NCI-H82 (cell line): ENCODE measurements around the gene BNC2.

ENCODE experiments used
- DNase-seq: peaks from one replicate; lab custom pipeline; 2025; lab: John Stamatoyannopoulos, UW

The BNC2 gene

DNA sequence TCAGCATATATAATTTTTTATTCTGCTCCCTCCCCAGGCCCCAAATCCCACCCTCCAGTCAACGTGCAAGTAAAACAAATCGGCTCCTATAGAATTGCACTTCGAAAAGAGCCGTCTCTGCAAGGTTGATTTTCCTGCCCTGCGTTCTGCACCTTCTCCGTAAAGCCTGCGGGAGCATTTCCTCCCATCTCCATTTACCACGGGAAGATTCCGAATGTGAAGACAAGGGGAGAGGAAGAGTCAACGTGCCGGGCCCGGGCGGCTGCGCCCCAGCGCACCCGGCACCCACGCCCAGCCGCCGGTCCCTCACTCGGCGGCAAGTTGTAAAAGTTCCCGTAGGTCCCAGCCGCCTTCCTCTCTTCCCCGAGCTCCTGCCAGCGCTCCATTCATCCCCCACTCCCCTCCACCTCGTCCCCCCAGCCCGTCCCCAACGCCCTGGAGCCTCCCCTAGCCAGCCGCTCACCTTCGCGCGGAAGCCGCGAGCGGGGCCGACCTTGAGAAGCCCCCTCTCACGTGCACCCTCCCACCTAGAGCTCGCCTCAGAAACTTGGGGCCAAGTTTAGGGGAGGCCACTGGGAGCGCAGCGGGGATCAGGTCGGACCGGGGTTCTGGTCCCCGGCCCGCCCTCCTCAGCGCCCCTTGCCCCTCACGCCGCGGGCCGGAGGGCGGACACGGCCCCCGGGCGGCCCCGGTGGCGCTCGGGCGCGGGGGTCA is 431 bp downstream of the BNC2 start:
- DNase-seq: no peak

DNA sequence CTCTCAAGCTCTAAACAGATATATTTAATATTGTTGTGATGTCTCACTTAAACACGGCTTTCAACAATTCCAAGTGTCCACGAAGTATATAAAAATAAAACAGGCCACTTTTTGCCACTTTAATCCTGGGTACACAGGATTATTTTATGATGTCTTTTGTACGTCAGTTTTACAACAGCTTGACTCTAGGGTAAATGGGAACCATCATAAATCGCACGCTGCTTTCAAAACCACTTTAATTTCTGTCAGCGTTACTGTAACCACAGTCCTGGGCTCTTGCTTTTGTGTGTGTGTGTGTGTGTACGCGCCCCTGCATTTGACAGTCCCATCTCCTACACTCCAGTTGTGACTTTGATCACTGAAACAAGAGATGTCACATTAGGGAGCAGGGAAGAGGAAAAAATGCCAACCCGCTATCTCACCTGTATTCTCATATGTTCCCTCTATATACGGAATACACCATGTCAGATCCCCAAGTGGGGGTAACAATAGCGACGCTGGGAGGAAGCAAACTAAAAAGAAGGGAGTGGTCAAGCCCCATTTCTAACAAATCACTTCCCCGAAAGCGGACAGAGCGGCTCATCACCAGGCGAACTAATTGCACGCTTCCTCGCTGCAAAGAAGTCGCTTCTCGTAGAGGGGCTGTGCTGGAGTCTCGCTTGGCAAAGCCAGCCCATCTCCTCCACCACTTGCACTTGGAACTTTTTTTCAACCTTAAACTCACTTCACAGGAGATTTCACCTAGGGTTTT is 1.2 kb downstream of the BNC2 start:
- peak; percentile 23 for DNase-seq

DNA sequence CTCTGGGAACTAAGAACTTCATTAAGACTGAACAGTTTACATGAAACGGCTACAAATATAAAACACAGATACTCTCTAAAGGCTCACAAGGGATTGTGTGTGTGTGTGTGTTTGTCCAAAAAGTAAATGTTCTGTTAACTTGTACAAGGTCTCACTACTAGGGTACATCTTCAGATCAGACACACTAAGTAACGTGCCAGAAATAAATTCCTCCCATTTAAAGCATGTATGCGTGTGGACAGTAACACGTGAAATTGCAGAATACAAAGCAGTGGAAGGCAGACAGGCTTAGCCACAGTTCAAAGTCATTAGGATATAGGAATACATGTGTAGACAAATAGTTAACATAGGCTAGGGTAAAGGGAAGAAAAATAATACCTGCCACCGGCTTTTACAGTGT is 1.8 kb downstream of the BNC2 start:
- no peak for DNase-seq

DNA sequence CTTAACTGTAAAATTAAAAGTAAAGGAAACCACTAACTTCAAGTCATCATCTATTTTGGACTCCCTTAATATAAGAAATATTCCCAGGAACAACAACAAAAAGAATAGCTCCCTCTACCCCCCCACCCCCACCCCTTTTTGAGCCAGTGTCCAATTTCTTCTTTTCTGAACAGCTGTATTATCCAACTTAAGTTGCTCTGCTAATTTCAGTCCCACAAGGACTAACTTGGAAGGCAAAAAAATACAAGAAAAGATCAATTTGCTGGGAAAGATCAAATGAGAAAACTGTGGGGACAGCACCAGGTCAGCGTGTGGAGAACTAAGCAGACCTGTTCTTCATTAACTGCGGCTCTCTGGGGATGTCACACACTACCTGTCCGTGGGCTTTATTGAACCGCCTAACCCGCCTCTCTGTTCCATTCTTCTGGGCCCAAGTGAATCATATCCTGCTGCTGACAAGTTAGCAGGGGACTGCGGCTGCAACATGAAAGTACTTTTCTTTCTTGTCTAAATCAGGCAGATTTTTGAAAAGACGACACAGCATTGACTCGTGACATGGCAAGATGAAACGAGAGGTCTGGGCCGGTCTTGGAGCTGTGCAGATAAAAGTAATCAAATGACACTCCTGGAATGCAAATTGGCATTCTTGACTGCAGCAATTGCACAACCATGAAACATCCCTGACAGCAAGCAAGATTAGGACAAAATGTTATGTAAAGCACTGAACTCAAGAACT is 2.7 kb downstream of the BNC2 start:
- no peak for DNase-seq

DNA sequence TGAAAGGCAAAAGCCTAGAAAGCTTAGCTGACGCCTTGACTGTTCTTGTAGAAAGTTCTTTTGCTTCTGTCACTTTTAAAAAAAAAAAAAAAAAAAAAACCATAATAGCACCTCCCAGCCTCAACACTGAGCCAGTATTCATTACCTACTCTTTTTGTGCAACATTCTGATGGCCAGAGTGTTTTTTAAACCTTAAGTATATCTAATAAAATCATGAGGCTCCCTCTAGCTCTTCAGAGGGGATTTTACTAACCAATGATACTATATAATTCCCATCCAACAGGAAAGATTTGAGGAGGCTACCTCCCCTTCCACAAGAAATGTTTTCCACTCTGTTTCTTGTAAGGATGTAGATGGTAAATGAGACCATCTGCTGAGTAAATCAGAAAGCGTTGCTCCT is 3.9 kb downstream of the BNC2 start:
- no peak for DNase-seq

DNA sequence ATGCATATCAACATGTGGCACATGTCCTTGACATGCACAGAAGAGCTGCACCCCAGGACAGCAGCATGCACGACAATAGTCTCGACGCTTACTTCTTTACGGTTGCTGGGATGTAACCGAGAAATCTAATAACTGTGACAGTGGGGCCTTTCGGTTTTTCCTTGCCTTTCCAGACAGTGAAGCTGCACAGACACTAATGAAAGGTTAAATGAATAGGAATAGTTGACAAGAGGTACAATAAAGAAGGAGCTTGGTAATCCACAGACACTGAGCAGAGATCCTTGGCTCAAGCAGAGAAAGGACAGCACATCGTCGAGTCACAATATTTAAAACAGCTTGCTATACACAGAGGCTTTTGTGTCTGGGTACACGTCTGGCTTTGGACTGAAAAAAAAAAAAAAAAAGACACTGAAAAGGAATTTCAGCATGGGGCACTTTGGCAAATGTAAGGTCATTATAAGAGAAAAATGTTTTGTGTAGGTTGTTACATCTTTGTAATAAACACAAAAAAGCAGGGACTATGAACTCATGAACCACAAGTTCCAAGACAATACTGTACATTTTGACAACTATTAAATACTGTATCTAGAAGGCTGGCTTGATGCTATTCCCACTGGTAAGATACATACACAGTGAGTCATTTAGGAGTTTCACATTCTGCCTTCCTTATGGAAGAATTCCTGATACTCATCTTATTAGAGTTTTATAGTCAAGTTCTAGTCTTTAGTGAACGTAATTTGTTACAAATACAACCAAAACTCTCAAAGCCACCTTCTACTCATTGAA is 5.6 kb downstream of the BNC2 start:
- no peak for DNase-seq

DNA sequence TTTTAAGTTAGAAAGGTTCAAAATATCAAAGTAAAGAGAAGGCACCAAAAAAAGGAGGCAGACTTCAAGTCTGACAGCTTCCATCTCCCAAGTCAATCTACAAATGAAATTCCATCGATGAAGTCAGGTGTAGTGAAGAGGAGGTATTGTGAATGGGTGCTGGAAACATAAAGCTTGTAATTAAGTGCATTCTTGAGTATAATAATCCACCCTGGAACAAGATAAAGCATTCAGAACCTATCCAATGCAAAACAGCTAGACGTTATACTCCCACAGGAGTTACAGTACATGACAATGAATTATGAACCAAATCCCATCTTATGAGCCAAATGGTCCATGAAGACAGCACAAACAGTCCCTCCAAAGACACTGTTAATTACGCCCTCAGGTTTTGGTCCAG is 22.3 kb downstream of the BNC2 start:
- no peak for DNase-seq

DNA sequence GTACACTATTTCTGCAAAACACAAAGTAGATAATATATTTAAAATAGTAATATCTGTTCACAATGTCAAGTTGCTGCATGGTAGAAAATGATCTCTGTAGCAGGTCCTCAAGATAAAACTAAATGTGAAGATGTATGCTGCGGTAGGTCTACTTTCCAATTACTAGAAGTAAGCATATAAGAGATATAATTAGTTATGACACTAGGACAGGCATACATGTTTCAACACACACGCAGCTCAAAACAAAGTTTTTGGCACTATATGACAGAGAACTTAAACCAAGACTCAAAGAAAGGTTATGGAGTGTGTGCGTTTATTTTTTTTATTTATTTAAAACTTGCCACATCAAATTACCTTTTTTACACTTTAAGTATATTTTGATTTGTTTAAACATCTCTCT is 23.5 kb downstream of the BNC2 start:
- no peak for DNase-seq

DNA sequence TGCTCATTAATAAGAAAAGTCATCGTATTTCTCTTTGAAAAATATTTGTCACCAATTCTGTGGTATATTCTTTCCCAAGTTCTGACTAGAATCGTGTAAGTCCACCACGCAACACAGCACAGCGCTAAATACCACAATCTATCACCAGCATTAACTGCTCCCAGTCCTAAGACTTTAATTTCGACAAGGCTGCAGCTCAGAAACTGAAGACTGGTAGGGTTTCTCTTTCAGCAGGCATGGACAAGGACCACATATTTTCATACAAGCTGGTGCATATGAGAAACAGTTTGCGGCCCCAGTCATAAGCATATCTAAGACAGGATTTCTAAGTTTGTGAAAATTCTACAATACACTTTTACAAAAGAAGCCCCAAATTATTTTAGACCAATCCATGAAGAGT is 24.1 kb downstream of the BNC2 start:
- no peak for DNase-seq

DNA sequence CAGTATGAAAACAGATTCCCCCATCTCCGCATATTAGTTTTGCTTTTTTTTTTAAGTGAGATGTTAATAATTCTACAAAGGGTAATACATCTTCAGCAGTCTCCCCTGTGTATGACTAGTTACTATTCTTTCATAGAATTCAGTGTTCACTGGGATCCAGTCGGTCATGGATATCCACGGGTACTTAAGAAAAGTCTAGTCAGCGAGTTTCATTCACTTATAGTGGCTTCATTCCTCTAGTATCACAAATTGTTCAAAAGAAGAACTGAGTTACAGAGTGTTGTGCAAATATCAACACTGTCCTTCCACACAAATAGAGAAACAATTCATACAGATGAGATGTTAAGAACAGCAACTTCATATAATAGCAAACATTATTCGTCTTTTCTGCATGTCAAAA is 35.7 kb downstream of the BNC2 start:
- DNase-seq: no peak

DNA sequence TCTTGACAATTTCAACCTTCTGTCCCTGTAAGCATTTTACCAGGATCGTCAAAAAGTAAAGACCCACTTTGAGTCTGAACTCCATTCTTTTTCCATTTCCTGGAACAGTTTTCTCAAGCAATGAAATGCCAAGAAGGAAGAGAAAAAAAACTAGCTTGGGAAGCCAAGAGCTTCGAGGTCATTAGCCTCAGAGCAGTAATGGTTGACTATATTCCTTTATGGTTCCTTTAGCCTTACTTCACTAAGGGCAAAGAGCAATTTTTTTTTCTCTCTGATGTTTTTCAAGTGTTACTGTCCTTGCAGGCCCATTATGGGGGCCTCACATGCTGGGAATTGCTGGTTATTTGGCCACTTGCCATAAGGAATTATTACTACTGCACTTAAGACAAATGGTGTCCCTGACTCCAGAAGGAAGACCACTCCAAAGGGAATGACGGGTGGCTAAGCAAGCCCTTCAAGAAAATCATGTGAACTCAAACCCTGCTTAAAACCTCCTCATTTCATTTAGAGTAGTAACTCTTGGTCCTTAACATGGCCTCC is 37.1 kb downstream of the BNC2 start:
- no peak for DNase-seq

DNA sequence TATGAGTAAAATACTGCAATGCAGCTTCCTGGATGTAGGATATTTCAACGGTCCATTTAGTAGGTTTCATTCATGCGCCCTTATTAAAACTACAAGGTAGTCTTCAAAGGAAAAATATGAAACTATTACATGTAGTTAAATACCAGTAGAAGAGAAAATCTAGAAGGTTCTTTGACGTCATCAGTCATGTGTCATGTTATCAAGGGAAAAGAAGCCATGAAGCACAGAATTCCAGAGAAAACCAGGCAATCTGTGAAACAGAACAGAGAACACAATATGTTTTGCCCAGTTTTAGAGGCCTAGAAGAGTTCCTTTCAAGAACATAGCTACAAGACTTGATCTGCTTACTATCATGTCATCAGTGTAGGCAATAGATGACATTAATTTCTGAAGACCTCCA is 38.4 kb downstream of the BNC2 start:
- DNase-seq: no peak

DNA sequence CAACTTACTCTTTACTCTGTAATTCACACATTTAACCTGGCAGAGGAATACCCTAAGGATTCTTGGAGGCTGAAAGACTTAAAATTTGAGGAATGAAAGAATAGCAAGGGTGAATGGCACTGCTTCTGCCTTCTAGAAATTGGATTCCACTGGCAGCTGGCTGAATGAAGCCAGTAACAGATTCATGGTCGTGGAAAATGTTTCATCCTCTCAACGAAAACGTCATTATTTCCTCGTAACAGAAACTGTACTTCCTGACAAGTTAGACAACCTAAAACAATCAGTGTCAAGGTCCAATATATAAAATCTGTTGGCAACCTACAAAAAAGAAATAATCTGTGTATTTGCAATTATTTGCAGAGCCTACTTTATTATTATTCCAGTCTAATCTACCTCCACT is 39.7 kb downstream of the BNC2 start:
- DNase-seq: no peak

DNA sequence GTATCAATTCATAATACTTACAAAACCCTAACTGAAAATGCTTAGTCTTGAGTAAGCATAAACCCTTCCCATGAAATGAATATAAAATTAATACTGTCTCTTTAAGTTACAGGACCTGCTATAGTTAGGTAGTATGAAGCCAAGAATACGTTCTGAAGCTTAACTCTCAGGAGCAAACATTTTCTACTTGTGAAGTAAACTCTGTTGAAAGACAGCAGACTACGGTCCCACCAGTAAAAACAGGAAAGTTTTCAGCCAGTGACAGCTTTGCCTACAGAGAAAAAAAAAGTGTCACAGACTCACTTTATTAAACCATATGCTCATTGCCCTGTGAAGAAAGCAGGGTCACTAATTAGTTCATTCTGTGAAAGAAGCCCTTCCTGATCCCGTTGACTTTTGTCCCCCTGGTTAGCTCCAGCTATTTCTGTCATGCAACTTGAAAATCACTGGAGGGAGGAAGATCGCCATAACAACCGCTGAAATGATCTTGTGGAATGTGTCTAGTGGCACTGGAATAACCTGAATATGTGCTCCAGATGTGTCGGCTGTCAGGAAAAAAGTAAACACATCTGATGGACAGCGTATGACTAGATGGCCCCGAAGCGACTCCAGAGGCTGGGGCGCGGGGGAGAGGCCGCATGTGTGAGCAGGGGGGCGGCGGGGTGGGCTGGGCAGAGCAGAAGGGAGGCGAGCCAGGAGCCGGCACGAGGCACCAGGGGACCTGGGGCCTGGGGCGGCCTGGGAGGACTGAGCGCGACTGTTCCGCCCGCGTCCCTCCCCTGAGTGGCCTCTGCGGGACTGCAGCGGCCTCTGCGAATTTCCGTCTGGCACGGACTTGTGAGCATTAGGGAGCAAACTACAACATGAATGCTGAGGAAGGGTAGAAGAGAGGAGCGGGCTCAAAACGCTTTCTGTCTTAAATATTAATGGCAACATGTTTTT is 41.9 kb downstream of the BNC2 start:
- DNase-seq: no peak

DNA sequence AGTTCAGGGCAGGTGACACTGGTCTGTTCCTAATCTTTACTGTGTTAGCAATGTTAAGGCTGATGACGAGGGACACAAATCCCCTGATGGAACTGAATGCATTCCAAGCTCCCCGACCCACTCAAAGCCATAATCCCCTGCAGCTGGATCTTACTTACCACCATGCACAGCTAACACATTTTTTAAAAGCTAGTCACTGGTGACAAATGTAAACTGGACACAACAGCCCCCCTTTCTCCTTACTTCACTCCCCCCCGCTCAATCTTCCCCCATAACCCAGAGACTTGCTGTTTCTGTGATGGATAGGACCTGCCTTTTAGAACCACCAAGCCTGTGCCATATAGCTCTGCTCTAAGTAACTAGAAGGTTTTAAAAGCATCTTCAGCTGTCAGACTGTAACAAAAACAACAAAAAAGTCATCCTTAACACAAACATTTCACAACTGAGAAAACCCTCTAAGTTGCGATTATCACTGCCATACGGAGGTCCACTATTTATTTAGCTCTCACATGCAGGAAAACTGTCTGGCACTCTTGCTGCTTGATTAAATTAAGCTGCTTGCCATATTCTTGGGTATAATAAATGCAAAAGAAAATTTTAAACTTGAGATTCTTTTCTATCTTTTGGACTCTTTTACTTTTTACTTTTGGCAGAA is 44.4 kb downstream of the BNC2 start:
- DNase-seq: peak; percentile 76

DNA sequence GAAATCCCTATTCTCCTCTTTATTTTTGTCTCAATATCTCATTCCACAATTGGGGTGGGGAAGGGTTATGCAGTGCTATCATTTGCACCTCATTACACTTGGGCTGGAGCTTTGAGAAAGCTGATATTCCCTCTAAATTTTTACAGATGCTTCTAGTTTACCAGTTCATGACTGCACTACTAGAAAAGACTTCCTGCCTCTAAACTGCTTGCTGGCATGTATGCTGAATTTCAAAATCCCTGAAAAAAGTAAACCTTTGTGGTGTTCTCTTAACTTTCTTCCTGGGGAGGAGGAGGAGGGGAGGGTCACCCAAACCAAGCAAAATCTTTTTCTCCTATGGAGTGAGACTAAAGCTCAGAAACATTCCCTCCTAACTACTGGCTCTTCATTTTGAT is 45.1 kb downstream of the BNC2 start:
- no peak for DNase-seq

DNA sequence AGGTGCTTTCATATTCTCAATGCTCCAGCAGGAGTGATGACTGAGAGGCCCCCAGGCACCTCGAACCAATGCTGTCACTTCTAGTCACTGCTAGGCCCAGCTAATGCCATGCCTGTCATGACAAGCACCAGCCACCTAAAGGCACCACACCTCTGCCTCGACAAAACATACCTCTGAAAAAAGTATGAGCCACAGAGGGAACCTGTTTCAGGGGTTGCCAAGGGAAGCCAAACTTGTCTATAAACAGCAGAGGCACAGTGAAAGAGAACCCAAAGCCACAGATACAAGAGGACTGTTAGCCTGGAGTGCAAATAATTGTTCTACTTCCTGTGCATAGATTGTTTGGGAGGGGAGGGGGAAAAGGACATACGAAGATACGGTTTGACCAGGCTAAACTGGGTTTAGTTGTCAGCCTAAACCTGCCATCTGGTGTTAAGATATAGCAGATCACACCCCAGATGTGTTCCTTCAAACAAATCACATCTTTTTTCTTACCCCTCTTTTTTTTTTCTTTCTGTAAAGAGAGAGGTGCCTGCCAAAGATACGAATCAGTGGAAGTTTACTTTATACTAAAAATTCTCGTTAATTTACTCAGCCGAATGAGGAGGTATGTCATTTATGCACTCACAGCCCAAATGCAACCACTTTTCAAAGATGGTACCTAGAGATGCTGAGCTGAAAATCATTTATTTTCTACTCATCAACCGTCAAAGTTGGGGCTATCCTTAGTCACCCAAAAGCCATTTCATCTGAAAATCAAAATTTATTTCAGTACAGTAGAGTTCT is 45.7 kb downstream of the BNC2 start:
- peak; percentile 19 for DNase-seq

DNA sequence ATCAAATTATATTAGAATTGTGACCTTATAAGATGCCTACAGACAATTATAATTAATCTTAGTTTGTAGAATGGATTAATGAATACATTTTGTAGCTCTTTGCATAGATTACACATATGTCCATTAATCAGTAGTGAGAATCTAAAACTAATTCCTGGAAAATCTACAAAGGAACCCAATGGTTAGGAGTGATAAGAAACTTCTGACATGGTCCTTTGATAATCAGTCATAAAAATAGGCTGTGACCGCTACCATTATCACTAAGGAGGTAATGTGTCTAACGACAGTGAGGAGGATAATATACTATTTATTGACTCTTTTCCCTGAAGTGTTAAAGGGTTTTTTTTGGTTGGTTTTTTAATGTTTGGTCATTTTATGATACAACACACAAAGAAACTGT is 46.6 kb downstream of the BNC2 start:
- DNase-seq: no peak

DNA sequence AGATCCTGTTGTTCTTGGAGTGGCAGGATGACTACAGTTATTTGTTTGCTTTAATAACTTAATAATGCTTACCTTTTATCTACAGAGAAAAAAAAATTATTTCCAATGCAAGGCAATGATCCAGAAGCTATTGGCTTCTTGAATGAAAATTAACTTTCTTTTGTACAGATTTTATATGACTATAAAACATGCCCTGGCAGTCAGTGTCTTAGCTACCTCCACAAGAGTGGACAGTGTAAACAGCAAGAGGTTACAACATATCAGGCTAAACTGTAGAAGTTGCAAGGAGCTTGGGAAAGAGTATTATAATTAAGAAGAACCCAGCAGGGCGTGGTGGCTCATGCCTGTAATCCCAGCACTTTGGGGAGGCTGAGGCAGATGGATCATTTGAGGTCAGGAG is 49.1 kb downstream of the BNC2 start:
- DNase-seq: no peak

DNA sequence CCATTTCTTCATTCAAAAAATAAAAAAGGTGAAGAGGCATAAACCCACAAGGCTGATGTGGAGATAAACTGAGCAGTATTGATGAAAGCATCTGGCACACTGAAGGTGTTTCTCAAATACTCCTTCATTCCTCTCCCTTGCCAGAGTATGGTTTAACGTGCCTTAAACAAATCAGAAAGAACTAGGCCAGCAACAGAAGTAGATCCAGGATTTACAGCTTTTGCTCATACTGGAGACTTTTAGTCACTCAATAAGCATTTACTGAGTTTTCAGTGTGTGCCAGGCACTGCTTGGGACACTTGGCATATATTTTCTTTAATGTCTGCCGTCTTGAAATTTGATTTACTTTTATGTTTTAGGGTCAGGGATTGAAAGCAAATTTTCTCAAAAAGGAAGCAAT is 53.0 kb downstream of the BNC2 start:
- DNase-seq: no peak
